PC-9 (cell line): ENCODE results near the gene COTL1. TPM values are rescaled to one million over a fixed set of nuclear protein-coding genes. Genes with fewer than 3 reads are reported as not detected.

Experiments used
- BruUV-seq: library from RNA; stranded (reverse); fragments of 400-500 nt; replicated peaks from 2 replicates; lab custom pipeline; 2021; lab: Mats Ljungman, UMichigan
- CTCF ChIA-PET: fragments of 300-600 bp; sonication (Branson Sonifier 250); formaldehyde crosslinking; loops from one replicate; lab custom pipeline; 2022; ENCODE audit warnings: antibody characterized with exemption; lab: Charles Lee
- POLR2A ChIA-PET: fragments of 300-600 bp; sonication (Branson Sonifier 250); formaldehyde crosslinking; loops from one replicate; lab custom pipeline; 2022; ENCODE audit warnings: antibody characterized with exemption; ENCODE audit not compliant: unreplicated experiment; lab: Charles Lee
- DNase-seq, 2 experiments: peaks; one replicate each; pipeline versions ENCODE4 v3.0.0 to v3.0.0-alpha.2; 2015 to 2022; ENCODE audit warnings: mixed read lengths in 1 of 2
- H2AFZ ChIP-seq: fragments of 200-600 bp; sonication (generic); 2 replicates; pipeline ENCODE4 v1.8.1; 2017; ENCODE audit warnings: antibody characterized with exemption
- H3F3A ChIP-seq: fragments of 200-600 bp; sonication (generic); 2 replicates; pipeline ENCODE4 v1.8.1; 2017; ENCODE audit warnings: antibody characterized with exemption, mild to moderate bottlenecking, low read depth; ENCODE audit not compliant: insufficient read depth
- H3K27ac ChIP-seq: fragments of 200-600 bp; sonication (generic); 2 replicates; pipeline ENCODE4 v1.6.1; 2016; ENCODE audit warnings: mixed run types
- H3K27me3 ChIP-seq: fragments of 200-600 bp; sonication (generic); 2 replicates; pipeline ENCODE4 v1.6.1; 2016; ENCODE audit warnings: low read depth, mixed run types; ENCODE audit not compliant: insufficient read depth
- H3K36me3 ChIP-seq: fragments of 200-600 bp; sonication (generic); 2 replicates; pipeline ENCODE4 v1.6.1; 2016; ENCODE audit warnings: low read depth, mixed run types
- H3K4me1 ChIP-seq: fragments of 200-600 bp; sonication (generic); replicated peaks from 2 replicates; pipeline ENCODE4 v1.6.1; 2016; ENCODE audit warnings: mixed run types; ENCODE audit not compliant: insufficient read depth
- H3K4me2 ChIP-seq: fragments of 200-600 bp; sonication (generic); 2 replicates; pipeline ENCODE4 v1.6.1; 2017; ENCODE audit warnings: mixed run types
- H3K4me3 ChIP-seq: fragments of 200-600 bp; sonication (generic); 2 replicates; pipeline ENCODE4 v1.6.1; 2016; ENCODE audit warnings: mixed run types
- H3K79me2 ChIP-seq: fragments of 200-600 bp; sonication (generic); 2 replicates; pipeline ENCODE4 v1.6.1; 2017; ENCODE audit warnings: low read depth, mixed run types
- H3K9me2 ChIP-seq: fragments of 200-600 bp; sonication (generic); 2 replicates; pipeline ENCODE4 v1.8.1; 2017; ENCODE audit warnings: mild to moderate bottlenecking; ENCODE audit not compliant: insufficient read depth
- H3K9me3 ChIP-seq: fragments of 200-600 bp; sonication (generic); 2 replicates; pipeline ENCODE4 v1.8.1; 2016; ENCODE audit warnings: low read depth; ENCODE audit not compliant: insufficient read depth
- H4K20me1 ChIP-seq: fragments of 200-600 bp; sonication (generic); 2 replicates; pipeline ENCODE4 v1.8.1; 2017; ENCODE audit not compliant: insufficient read depth
- CTCF ChIP-seq: fragments of 200-600 bp; sonication (generic); conservative IDR thresholded peaks from 2 replicates; pipeline ENCODE4 v1.6.1; 2017; ENCODE audit warnings: mixed run types, antibody characterized with exemption, mild to moderate bottlenecking, moderate library complexity
- EZH2 ChIP-seq: fragments of 200-600 bp; sonication (generic); IDR thresholded peaks from 2 replicates; pipeline ENCODE4 v1.8.0; 2017; ENCODE audit warnings: antibody characterized with exemption, low read depth
- intact Hi-C: fragments of 100-400 bp; cut with micrococcal nuclease; formaldehyde crosslinking; loops from one replicate; pipeline ENCODE4 v1.10.0; 2022; ENCODE audit not compliant: unreplicated experiment
- total RNA-seq: library from RNA; stranded (reverse); gene quantifications from 2 replicates; pipeline ENCODE4 v1.2.3, GENCODE V29; 2021

COTL1 gene
- total RNA-seq, 1 experiment from 2014 or later: 512 TPM

- Histone ChIP-seq H3K36me3 (peaks cover 24% of the 10 kb centered on the region), H3K27me3 (no peaks in the 10 kb centered on the region), H3K27ac (no peak overlapping the region), H3K4me2 (no peak overlapping the region), H3K9me2 (no peaks in the 10 kb centered on the region), H3K4me3 (no peak overlapping the region), H4K20me1 (peaks cover 21% of the 10 kb centered on the region), H2AFZ (no peak overlapping the region), H3K79me2 (peaks cover 37% of the 10 kb centered on the region), H3F3A (peaks cover 65% of the 10 kb centered on the region), H3K4me1 (no peaks in the 10 kb centered on the region), H3K9me3 (no peaks in the 10 kb centered on the region)
- no TSS peak for BruUV-seq
- ChIA-PET POLR2A (no interaction called here), CTCF (interaction anchor here (0.8 kb wide), 1 partner anchor 46 kb away, joined by 7 read pairs; no protein-coding TSS in a partner anchor)
- intact Hi-C loops: no loop called here
- no peak for DNase-seq
- TF ChIP-seq EZH2 (no peak), CTCF (no peak)
Observed at GRCh38 chr16:84565669-84566495, 52.0 kb downstream of the COTL1 start.

GRCh38 chr16:84563786-84564420, 54.0 kb downstream of the COTL1 start:
- TF ChIP-seq CTCF (no peak), EZH2 (no peak)
- BruUV-seq: no TSS peak
- no peak for DNase-seq
- no peak overlapping the region for H3K4me3 ChIP-seq
- H3F3A ChIP-seq: peaks cover 45% of the 10 kb centered on the region
- H3K9me3 ChIP-seq: no peaks in the 10 kb centered on the region
- POLR2A ChIA-PET: no interaction called here
- intact Hi-C loops: no loop called here
- no peak overlapping the region for H3K27ac ChIP-seq
- no peak overlapping the region for H2AFZ ChIP-seq
- peaks cover 15% of the 10 kb centered on the region for H3K36me3 ChIP-seq
- no peaks in the 10 kb centered on the region for H3K9me2 ChIP-seq
- H3K27me3 ChIP-seq: no peaks in the 10 kb centered on the region
- H4K20me1 ChIP-seq: peaks cover 14% of the 10 kb centered on the region
- CTCF ChIA-PET: interaction anchor here (0.6 kb wide), 1 partner anchor 55 kb away, joined by 14 read pairs; no protein-coding TSS in a partner anchor
- peaks cover 17% of the 10 kb centered on the region; the same call in 1 of the 2 replicates for H3K79me2 ChIP-seq
- 0 out of 2 replicates have a peak, but pooled peaks cover 8% of the 10 kb centered on the region for H3K4me1 ChIP-seq
- H3K4me2 ChIP-seq: no peak overlapping the region

- ChIA-PET CTCF (no interaction called here), POLR2A (no interaction called here)
- no peak for TF ChIP-seq CTCF
- no peak overlapping the region for H3K4me2 ChIP-seq
- no peaks in the 10 kb centered on the region for H3K27me3 ChIP-seq
- no TSS peak for BruUV-seq
- H3F3A ChIP-seq: peaks cover 45% of the 10 kb centered on the region
- H3K4me1 ChIP-seq: 0 out of 2 replicates have a peak, but pooled peaks cover 8% of the 10 kb centered on the region
- intact Hi-C loops: no loop called here
- peaks cover 10% of the 10 kb centered on the region; the same call in 1 of the 2 replicates for H3K79me2 ChIP-seq
- H3K36me3 ChIP-seq: peaks cover 9% of the 10 kb centered on the region
- H3K9me3 ChIP-seq: no peaks in the 10 kb centered on the region
- H3K4me3 ChIP-seq: no peak overlapping the region
- H2AFZ ChIP-seq: no peak overlapping the region
- H4K20me1 ChIP-seq: peaks cover 14% of the 10 kb centered on the region
- H3K27ac ChIP-seq: no peak overlapping the region
- H3K9me2 ChIP-seq: no peaks in the 10 kb centered on the region
- DNase-seq: no peak
Observed at GRCh38 chr16:84563064-84563715, 54.7 kb downstream of the COTL1 start.
